ENCODE measurements around the gene AAGAB.

The AAGAB gene

GRCh38 chr15:67207555-67208207 is 46.8 kb downstream of the AAGAB start:
- DNase-seq, result no peak

GRCh38 chr15:67202991-67203390 is 51.5 kb downstream of the AAGAB start:
- DNase-seq, result no peak

GRCh38 chr15:67202091-67202490 is 52.4 kb downstream of the AAGAB start:
- DNase-seq, result no peak

GRCh38 chr15:67201136-67201535 is 53.3 kb downstream of the AAGAB start:
- no peak for DNase-seq

- DNase-seq, result no peak
Measured at GRCh38 chr15:67199881-67200763, 54.3 kb downstream of the AAGAB start.

- DNase-seq, result no peak
Measured at GRCh38 chr15:67199391-67199790, 55.1 kb downstream of the AAGAB start.

- no peak for DNase-seq
Measured at GRCh38 chr15:67198157-67198754, 56.2 kb downstream of the AAGAB start.

- no peak for DNase-seq
Measured at GRCh38 chr15:67197364-67197695, 57.1 kb downstream of the AAGAB start.

- no peak for DNase-seq
Measured at GRCh38 chr15:67196672-67197363, 57.6 kb downstream of the AAGAB start.

GRCh38 chr15:67196222-67196621 is 58.2 kb downstream of the AAGAB start:
- DNase-seq, result no peak

GRCh38 chr15:67195305-67195704 is 59.2 kb downstream of the AAGAB start:
- DNase-seq, result no peak

- DNase-seq, result no peak
Measured at GRCh38 chr15:67194171-67195114, 60.0 kb downstream of the AAGAB start.

- DNase-seq, result no peak
Measured at GRCh38 chr15:67193223-67193990, 61.1 kb downstream of the AAGAB start.

GRCh38 chr15:67192185-67192820 is 62.2 kb downstream of the AAGAB start:
- no peak for DNase-seq

- DNase-seq, result no peak
Measured at GRCh38 chr15:67190813-67191212, 63.6 kb downstream of the AAGAB start.

GRCh38 chr15:67190326-67190725 is 64.1 kb downstream of the AAGAB start:
- no peak for DNase-seq

- no peak for DNase-seq
Measured at GRCh38 chr15:67189326-67190051, 65.0 kb downstream of the AAGAB start.

- no peak for DNase-seq
Measured at GRCh38 chr15:67188551-67189218, 65.8 kb downstream of the AAGAB start.

- no peak for DNase-seq
Measured at GRCh38 chr15:67187351-67187854, 67.1 kb downstream of the AAGAB start.

All from NCI-H187 (cell line).